Measurements from ENCODE around the gene DLX3. TPM values are rescaled to one million over a fixed set of nuclear protein-coding genes. Genes with fewer than 3 reads are reported as not detected.

The DLX3 gene
- total RNA-seq, 3 donors from 2014 or later (not counting 1 experiment from before 2014, with no cell fraction given) = not detected

DNA sequence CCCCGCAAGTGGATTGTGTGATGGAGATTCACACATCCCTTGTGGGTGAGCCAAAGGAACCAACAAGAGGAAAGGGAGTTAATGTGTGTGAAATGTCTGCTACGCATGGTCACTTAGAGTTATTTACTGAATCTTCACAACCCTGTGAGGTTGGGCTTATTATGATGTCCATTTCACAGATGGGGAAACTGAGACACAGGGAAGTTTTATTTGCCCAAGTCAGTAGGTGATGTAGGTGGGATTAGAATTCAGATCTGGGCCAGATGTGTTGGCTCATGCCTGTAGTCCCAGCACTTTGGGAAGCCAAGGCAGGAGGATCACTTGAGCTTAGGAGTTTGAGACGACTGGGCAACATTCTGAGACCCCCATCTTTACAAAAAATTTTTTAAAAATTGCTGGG is 37.7 kb downstream of the DLX3 start:
- no peaks in the 10 kb centered on the region for H3K9me3 ChIP-seq (ENCODE audit: control insufficient read depth, insufficient read depth, low read length)
- H3K36me3 ChIP-seq (ENCODE audit: control insufficient read depth, insufficient read depth, low read length) = no peaks in the 10 kb centered on the region
- H3K27me3 ChIP-seq (ENCODE audit: control insufficient read depth, insufficient read depth, low read length) = peaks cover 2% of the 10 kb centered on the region
- Mint-ChIP-seq H3K27ac (no peak overlapping the region), H3K4me1 (peaks cover 0 to 4% of the 10 kb centered on the region in 2 donors), H3K27me3 (ENCODE audit: low read depth in 2 of 2) (peaks cover 31 to 36% of the 10 kb centered on the region in 2 donors), H3K4me3 (no peak overlapping the region), H3K9me3 (no peaks in the 10 kb centered on the region), H3K36me3 (no peaks in the 10 kb centered on the region)
- ATAC-seq = no peak
- H3K27ac ChIP-seq (ENCODE audit: low read length) = no peak overlapping the region
- no peak for TF ChIP-seq CTCF (IDR thresholded peaks at IDR 0.05)
- no peak overlapping the region for H3K4me3 ChIP-seq (ENCODE audit: low read length)
- DNase-seq = no peak
- intact Hi-C loops (cut with micrococcal nuclease) = no loop called here
- 78% methylated on average over 3 of the region's 3 CpGs for WGBS (ENCODE audit: insufficient coverage)
- H3K4me1 ChIP-seq (ENCODE audit: control insufficient read depth, insufficient read depth, low read length) = no peaks in the 10 kb centered on the region

DNA sequence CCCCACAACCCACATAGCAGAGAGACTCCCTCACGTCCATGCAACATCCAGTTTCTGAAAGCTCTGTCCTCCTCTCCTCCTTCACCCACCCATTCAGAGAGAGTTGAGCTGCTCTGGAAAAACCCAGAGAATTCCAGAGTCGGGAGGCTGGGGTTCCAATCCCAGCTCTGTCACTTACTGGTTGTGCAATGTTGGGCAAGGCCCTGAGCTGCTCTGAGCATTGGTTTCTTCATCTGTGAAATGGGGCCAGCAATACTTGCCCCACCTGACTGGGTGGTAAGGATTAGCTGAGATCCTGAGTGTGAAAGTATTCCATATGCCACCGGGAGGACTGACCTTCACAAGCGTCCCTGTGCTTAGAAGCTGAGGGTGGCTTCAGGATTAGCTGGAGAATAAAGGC is 38.2 kb downstream of the DLX3 start:
- H3K27ac Mint-ChIP-seq = no peak overlapping the region
- no peak for TF ChIP-seq CTCF (IDR thresholded peaks at IDR 0.05)
- Histone ChIP-seq H3K4me1 (ENCODE audit: control insufficient read depth, insufficient read depth, low read length) (no peaks in the 10 kb centered on the region), H3K9me3 (ENCODE audit: control insufficient read depth, insufficient read depth, low read length) (no peaks in the 10 kb centered on the region), H3K27ac (ENCODE audit: low read length) (no peak overlapping the region), H3K27me3 (ENCODE audit: control insufficient read depth, insufficient read depth, low read length) (no peaks in the 10 kb centered on the region), H3K4me3 (ENCODE audit: low read length) (no peak overlapping the region), H3K36me3 (ENCODE audit: control insufficient read depth, insufficient read depth, low read length) (no peaks in the 10 kb centered on the region)
- ATAC-seq (no peak), DNase-seq (no peak)
- WGBS (ENCODE audit: insufficient coverage) = 71% methylated on average over 4 of the region's 4 CpGs
- intact Hi-C loops (cut with micrococcal nuclease) = no loop called here
- H3K27me3 Mint-ChIP-seq (ENCODE audit: low read depth in 2 of 2) = peaks cover 34 to 35% of the 10 kb centered on the region in 2 donors
- no peaks in the 10 kb centered on the region for H3K36me3 Mint-ChIP-seq
- peaks cover 0 to 4% of the 10 kb centered on the region in 2 donors for H3K4me1 Mint-ChIP-seq
- no peak overlapping the region for H3K4me3 Mint-ChIP-seq
- no peaks in the 10 kb centered on the region for H3K9me3 Mint-ChIP-seq

DNA sequence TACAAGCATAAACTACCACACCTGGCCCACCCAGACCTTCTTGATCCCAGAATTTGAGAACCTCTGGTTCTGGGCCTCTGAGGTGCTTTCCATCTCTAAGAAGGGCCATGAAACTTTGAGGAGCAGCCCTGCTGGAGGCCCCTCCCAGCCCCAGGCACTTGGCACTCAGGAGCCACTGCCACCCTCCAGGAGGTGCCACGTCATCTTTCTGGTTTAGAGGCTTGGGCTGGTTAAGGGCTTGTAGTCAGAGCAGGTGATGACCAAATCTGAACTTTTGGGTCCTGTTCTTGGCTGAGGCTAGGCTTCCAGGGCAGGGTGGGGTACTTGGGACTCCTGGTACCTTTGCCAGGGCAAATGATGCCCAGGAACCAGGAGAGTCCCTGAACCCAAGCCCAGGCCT is 39.9 kb downstream of the DLX3 start:
- Histone ChIP-seq H3K27me3 (ENCODE audit: control insufficient read depth, insufficient read depth, low read length) (no peaks in the 10 kb centered on the region), H3K4me3 (ENCODE audit: low read length) (no peak overlapping the region), H3K4me1 (ENCODE audit: control insufficient read depth, insufficient read depth, low read length) (no peaks in the 10 kb centered on the region), H3K9me3 (ENCODE audit: control insufficient read depth, insufficient read depth, low read length) (no peaks in the 10 kb centered on the region), H3K27ac (ENCODE audit: low read length) (no peak overlapping the region), H3K36me3 (ENCODE audit: control insufficient read depth, insufficient read depth, low read length) (no peaks in the 10 kb centered on the region)
- TF ChIP-seq CTCF (IDR thresholded peaks at IDR 0.05) = no peak
- H3K4me1 Mint-ChIP-seq = peaks cover 0 to 4% of the 10 kb centered on the region in 2 donors
- DNase-seq = no peak
- H3K36me3 Mint-ChIP-seq = no peaks in the 10 kb centered on the region
- H3K9me3 Mint-ChIP-seq = no peaks in the 10 kb centered on the region
- no peak overlapping the region for H3K4me3 Mint-ChIP-seq
- intact Hi-C loops (cut with micrococcal nuclease) = no loop called here
- peaks cover 28 to 35% of the 10 kb centered on the region in 2 donors for H3K27me3 Mint-ChIP-seq (ENCODE audit: low read depth in 2 of 2)
- no peak overlapping the region for H3K27ac Mint-ChIP-seq
- 69% methylated on average over 1 of the region's 1 CpG for WGBS (ENCODE audit: insufficient coverage)
- ATAC-seq = no peak

GRCh38 chr17:49952912-49953497 is 42.0 kb downstream of the DLX3 start:
- no peak overlapping the region for H3K4me3 Mint-ChIP-seq
- TF ChIP-seq CTCF (IDR thresholded peaks at IDR 0.05) = no peak
- Histone ChIP-seq H3K36me3 (ENCODE audit: control insufficient read depth, insufficient read depth, low read length) (no peaks in the 10 kb centered on the region), H3K4me3 (ENCODE audit: low read length) (no peak overlapping the region), H3K4me1 (ENCODE audit: control insufficient read depth, insufficient read depth, low read length) (no peaks in the 10 kb centered on the region), H3K27me3 (ENCODE audit: control insufficient read depth, insufficient read depth, low read length) (no peaks in the 10 kb centered on the region), H3K27ac (ENCODE audit: low read length) (no peak overlapping the region), H3K9me3 (ENCODE audit: control insufficient read depth, insufficient read depth, low read length) (no peaks in the 10 kb centered on the region)
- H3K4me1 Mint-ChIP-seq = peaks cover 0 to 4% of the 10 kb centered on the region in 2 donors
- ATAC-seq = no peak
- intact Hi-C loops (cut with micrococcal nuclease) = loop anchor here (1.0 kb wide), 1 partner anchor 45 kb away; no protein-coding TSS in a partner anchor
- no peaks in the 10 kb centered on the region for H3K9me3 Mint-ChIP-seq
- 61% methylated on average over 6 of the region's 8 CpGs for WGBS (ENCODE audit: insufficient coverage)
- H3K27ac Mint-ChIP-seq = no peak overlapping the region
- no peaks in the 10 kb centered on the region for H3K36me3 Mint-ChIP-seq
- H3K27me3 Mint-ChIP-seq (ENCODE audit: low read depth in 2 of 2) = peaks cover 40 to 42% of the 10 kb centered on the region in 2 donors
- DNase-seq = no peak
